ENCODE data around the gene VSTM4.

The VSTM4 gene

GRCh38 chr10:49061667-49062066 lies 53.7 kb downstream of the VSTM4 start:
- peaks cover 2% of the 10 kb centered on the region for H3K27me3 ChIP-seq (ENCODE audit: insufficient read depth, poor library complexity, severe bottlenecking)
- no peak overlapping the region for H3K27ac ChIP-seq (replicated peaks)
- H3K4me3 ChIP-seq (replicated peaks; ENCODE audit: insufficient read depth, low read length), result no peak overlapping the region
- TF ChIP-seq SPI1 (IDR thresholded peaks at IDR 0.05; ENCODE audit: borderline replicate concordance, low read depth) (no peak), GABPA (IDR thresholded peaks at IDR 0.05; ENCODE audit: low read depth) (no peak), POLR2AphosphoS5 (IDR thresholded peaks at IDR 0.05; ENCODE audit: low read depth) (no peak), CTCF (IDR thresholded peaks at IDR 0.05; ENCODE audit: insufficient read depth, low read length) (no peak)
- TF ChIP-seq, protein P1, sequence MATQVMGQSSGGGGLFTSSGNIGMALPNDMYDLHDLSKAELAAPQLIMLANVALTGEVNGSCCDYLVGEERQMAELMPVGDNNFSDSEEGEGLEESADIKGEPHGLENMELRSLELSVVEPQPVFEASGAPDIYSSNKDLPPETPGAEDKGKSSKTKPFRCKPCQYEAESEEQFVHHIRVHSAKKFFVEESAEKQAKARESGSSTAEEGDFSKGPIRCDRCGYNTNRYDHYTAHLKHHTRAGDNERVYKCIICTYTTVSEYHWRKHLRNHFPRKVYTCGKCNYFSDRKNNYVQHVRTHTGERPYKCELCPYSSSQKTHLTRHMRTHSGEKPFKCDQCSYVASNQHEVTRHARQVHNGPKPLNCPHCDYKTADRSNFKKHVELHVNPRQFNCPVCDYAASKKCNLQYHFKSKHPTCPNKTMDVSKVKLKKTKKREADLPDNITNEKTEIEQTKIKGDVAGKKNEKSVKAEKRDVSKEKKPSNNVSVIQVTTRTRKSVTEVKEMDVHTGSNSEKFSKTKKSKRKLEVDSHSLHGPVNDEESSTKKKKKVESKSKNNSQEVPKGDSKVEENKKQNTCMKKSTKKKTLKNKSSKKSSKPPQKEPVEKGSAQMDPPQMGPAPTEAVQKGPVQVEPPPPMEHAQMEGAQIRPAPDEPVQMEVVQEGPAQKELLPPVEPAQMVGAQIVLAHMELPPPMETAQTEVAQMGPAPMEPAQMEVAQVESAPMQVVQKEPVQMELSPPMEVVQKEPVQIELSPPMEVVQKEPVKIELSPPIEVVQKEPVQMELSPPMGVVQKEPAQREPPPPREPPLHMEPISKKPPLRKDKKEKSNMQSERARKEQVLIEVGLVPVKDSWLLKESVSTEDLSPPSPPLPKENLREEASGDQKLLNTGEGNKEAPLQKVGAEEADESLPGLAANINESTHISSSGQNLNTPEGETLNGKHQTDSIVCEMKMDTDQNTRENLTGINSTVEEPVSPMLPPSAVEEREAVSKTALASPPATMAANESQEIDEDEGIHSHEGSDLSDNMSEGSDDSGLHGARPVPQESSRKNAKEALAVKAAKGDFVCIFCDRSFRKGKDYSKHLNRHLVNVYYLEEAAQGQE (IDR thresholded peaks at IDR 0.05; ENCODE audit: insufficient replicate concordance, low read depth), result no peak
- DNase-seq (ENCODE audit: low read depth in 1 of 2, low spot score in 1 of 2), result no peak

DNA sequence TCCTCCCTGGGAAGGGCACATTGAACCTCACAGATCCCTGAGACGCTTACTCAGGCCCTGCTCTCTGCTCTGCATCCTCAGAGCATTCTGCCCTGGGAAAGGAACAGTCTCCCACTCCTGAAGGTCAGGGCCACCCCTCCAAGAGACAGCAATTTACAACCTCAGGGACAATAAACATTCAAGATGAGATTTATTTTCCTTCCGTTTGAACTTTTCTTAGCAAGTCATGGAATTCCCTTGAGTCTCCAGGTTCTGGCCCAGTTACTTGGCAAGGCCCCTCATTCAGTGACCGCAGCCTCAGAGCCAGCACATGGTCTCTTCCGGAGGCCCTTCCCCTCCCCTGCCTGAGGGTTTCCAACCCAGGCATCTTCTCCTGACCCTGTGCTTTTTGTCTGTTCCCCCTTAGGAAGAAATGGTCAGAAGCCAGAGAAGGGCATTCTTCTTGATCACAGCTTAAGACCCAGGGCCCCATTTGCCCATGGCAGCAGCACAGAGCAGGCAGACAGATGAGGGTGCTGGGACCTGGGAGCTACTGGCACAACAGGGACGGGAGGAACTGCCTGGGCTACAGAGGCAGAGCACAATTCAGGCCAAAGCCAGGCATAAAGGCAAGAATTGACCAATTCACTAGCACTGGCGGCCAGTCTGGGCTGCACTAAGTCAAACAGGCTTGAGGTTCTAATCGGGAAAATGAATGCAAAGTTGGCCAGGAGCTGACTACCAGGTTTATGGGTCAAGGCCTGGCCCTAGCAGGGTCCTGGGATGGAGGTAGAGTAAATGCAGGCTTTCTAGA lies 56.7 kb downstream of the VSTM4 start:
- Histone ChIP-seq H3K4me3 (replicated peaks; ENCODE audit: insufficient read depth, low read length) (no peak overlapping the region), H3K27me3 (ENCODE audit: insufficient read depth, poor library complexity, severe bottlenecking) (no peaks in the 10 kb centered on the region), H3K27ac (replicated peaks) (no peak overlapping the region)
- no peak for TF ChIP-seq GABPA (IDR thresholded peaks at IDR 0.05; ENCODE audit: low read depth)
- no peak for TF ChIP-seq SPI1 (IDR thresholded peaks at IDR 0.05; ENCODE audit: borderline replicate concordance, low read depth)
- no peak for TF ChIP-seq CTCF (IDR thresholded peaks at IDR 0.05; ENCODE audit: insufficient read depth, low read length)
- TF ChIP-seq, protein P1 (IDR thresholded peaks at IDR 0.05; ENCODE audit: insufficient replicate concordance, low read depth), result no peak
- no peak for TF ChIP-seq POLR2AphosphoS5 (IDR thresholded peaks at IDR 0.05; ENCODE audit: low read depth)
- DNase-seq (ENCODE audit: low read depth in 1 of 2, low spot score in 1 of 2), result no peak

- H3K4me3 ChIP-seq (replicated peaks; ENCODE audit: insufficient read depth, low read length), result no peak overlapping the region
- H3K27me3 ChIP-seq (ENCODE audit: insufficient read depth, poor library complexity, severe bottlenecking), result no peaks in the 10 kb centered on the region
- DNase-seq (ENCODE audit: low read depth in 1 of 2, low spot score in 1 of 2), result no peak
- H3K27ac ChIP-seq (replicated peaks), result no peak overlapping the region
- TF ChIP-seq SPI1 (IDR thresholded peaks at IDR 0.05; ENCODE audit: borderline replicate concordance, low read depth) (no peak), POLR2AphosphoS5 (IDR thresholded peaks at IDR 0.05; ENCODE audit: low read depth) (no peak), CTCF (IDR thresholded peaks at IDR 0.05; ENCODE audit: insufficient read depth, low read length) (no peak), GABPA (IDR thresholded peaks at IDR 0.05; ENCODE audit: low read depth) (no peak)
- TF ChIP-seq, protein P1 (IDR thresholded peaks at IDR 0.05; ENCODE audit: insufficient replicate concordance, low read depth), result no peak
These were observed 58.0 kb downstream of the VSTM4 start for GRCh38 chr10:49057231-49057880.

All from HL-60 (cell line).